Right cardiac atrium (tissue), 5 donors: ENCODE measurements around the gene AGAP2. TPM values are rescaled to one million over a fixed set of nuclear protein-coding genes. Genes with fewer than 3 reads are reported as not detected.

Experiments
- ATAC-seq, 2 donors: fragments of 200-7000 bp; cut with Tn5 transposase; one replicate each; pipeline versions ENCODE4 v1.8.0 to v1.9.1; 2020; ENCODE audit warnings: moderate library complexity in 2 of 2, mild to moderate bottlenecking in 1 of 2
- DNase-seq, 3 donors: peaks; one replicate each; pipeline ENCODE4 v3.0.0-alpha.2; 2020
- H3K27ac ChIP-seq: one replicate; pipeline ENCODE4 v1.5.1; 2013; ENCODE audit warnings: mild to moderate bottlenecking, low read length, control low read depth, moderate library complexity
- H3K27me3 ChIP-seq: one replicate; pipeline ENCODE4 v1.6.1; 2013; ENCODE audit not compliant: control insufficient read depth, insufficient read depth
- H3K4me1 ChIP-seq: one replicate; pipeline ENCODE4 v1.6.1; 2013; ENCODE audit warnings: low read length; ENCODE audit not compliant: control insufficient read depth, insufficient read depth
- H3K4me3 ChIP-seq: one replicate; pipeline ENCODE4 v1.5.1; 2013; ENCODE audit warnings: low read length, control low read depth
- H3K9me3 ChIP-seq: one replicate; pipeline ENCODE4 v1.6.1; 2013; ENCODE audit warnings: low read length; ENCODE audit not compliant: control insufficient read depth
- WGBS: extraction: QIAGEN DNeasy Blood & Tissue Kit; methylation state at CpG from one replicate; pipeline ENCODE4 v1.1.7; 2013; 5-methylcytosine and 5-hydroxymethylcytosine counted together
- intact Hi-C, 4 donors: fragments of 100-400 bp; cut with DNase I; formaldehyde crosslinking; loops; one replicate each; pipeline versions ENCODE4 v1.11.0 to v1.14.0; 2022 to 2023
- long read RNA-seq, 4 donors: library from polyadenylated mRNA; unstranded; transcript quantifications; one replicate each; pipeline ENCODE4 v2.0.0, GENCODE V29; 2020 to 2021
- polyA plus RNA-seq: library from polyadenylated mRNA; stranded (reverse); fragments of 200-250 nt; gene quantifications from one replicate; pipeline ENCODE4 v1.2.3, GENCODE V29; 2013
- total RNA-seq, 4 donors: library from RNA; stranded (reverse); fragmentation: NEBNext Ultra II Directional; extraction: Animal tissue kit (Norgen Biotek cat#: 25700); gene quantifications; one replicate each; pipeline ENCODE4 v1.2.1, GENCODE V29; 2021
- donor health status: healthy with polysubstance abuse.
- donor health status: DM: no; HTN: yes; CAD: no.
- donor health status: DM: no; HTN: no; CAD: no.
- donor health status: DM: no; HTN: yes; CAD: no; lungs with severe emphysema.
- donor health status: DM: yes; HTN: yes; CAD: no.

AGAP2 gene
- total RNA-seq (under 1 TPM; 0.53 to 0.91 (median 0.72) TPM), polyA plus RNA-seq (1.7 TPM)
- long read RNA-seq, donor 1 = 0 reads
- long read RNA-seq, donor 2 = 0 reads
- long read RNA-seq, donor 3 = 0 reads
- long read RNA-seq, donor 4 = 0 reads

GRCh38 chr12:57738661-57739237 lies at the start of gene AGAP2:
Gene AGAP2, minus strand, starts transcription at chr12:57738742. Its CDS starts 496 bp downstream, at chr12:57738246.
- no peaks in the 10 kb centered on the region for H3K9me3 ChIP-seq
- WGBS = 13% methylated on average over 36 of the region's 36 CpGs
- intact Hi-C loops = no loop called here
- peak within 1 kb of the TSS; percentile 40 for H3K4me3 ChIP-seq
- H3K4me1 ChIP-seq = peaks cover 11% of the 10 kb centered on the region
- H3K27me3 ChIP-seq = no peaks in the 10 kb centered on the region
- H3K27ac ChIP-seq = no peak within 1 kb of the TSS
- ATAC-seq (no peak), DNase-seq (no peak)

GRCh38 chr12:57783861-57784260 lies 45.3 kb upstream of the AGAP2 start:
- Histone ChIP-seq H3K27ac (no peak overlapping the region), H3K4me3 (no peak overlapping the region), H3K27me3 (no peaks in the 10 kb centered on the region), H3K4me1 (no peaks in the 10 kb centered on the region), H3K9me3 (no peaks in the 10 kb centered on the region)
- WGBS = 91% methylated on average over 11 of the region's 11 CpGs
- no peak for ATAC-seq
- intact Hi-C loops = no loop called here
- DNase-seq = no peak

GRCh38 chr12:57783466-57783801 lies 44.9 kb upstream of the AGAP2 start:
- Histone ChIP-seq H3K4me1 (no peaks in the 10 kb centered on the region), H3K4me3 (peak overlapping the region; percentile 87), H3K27ac (no peak overlapping the region), H3K9me3 (no peaks in the 10 kb centered on the region), H3K27me3 (no peaks in the 10 kb centered on the region)
- DNase-seq (no peak), ATAC-seq (no peak)
- 85% methylated on average over 12 of the region's 12 CpGs for WGBS
- intact Hi-C loops = no loop called here

- Histone ChIP-seq H3K4me3 (peak within 1 kb of the TSS; percentile 87), H3K27me3 (no peaks in the 10 kb centered on the region), H3K9me3 (no peaks in the 10 kb centered on the region), H3K27ac (peak within 1 kb of the TSS; percentile 32), H3K4me1 (no peaks in the 10 kb centered on the region)
- ATAC-seq (peak; percentile 84 to 92), DNase-seq (peak; percentile 97 to 99 (median 99))
- WGBS = under 1% methylated on average over 45 of the region's 45 CpGs
- intact Hi-C loops = no loop called here
These were observed 44.3 kb upstream of the AGAP2 start, which contains the start of gene TSFM for GRCh38 chr12:57782608-57783465. Gene TSFM, plus strand, starts transcription at chr12:57782787. Its CDS starts 15 bp downstream, at chr12:57782802.

GRCh38 chr12:57782243-57782607 lies 43.7 kb upstream of the AGAP2 start:
- H3K4me3 ChIP-seq = peak overlapping the region; percentile 87
- H3K27me3 ChIP-seq = no peaks in the 10 kb centered on the region
- 23% methylated on average over 4 of the region's 4 CpGs for WGBS
- no peak for ATAC-seq
- no peaks in the 10 kb centered on the region for H3K9me3 ChIP-seq
- intact Hi-C loops = no loop called here
- H3K27ac ChIP-seq = no peak overlapping the region
- H3K4me1 ChIP-seq = no peaks in the 10 kb centered on the region
- no peak for DNase-seq

GRCh38 chr12:57781801-57782200 lies 43.3 kb upstream of the AGAP2 start:
- WGBS = 70% methylated on average over 2 of the region's 2 CpGs

GRCh38 chr12:57781244-57781643 lies 42.7 kb upstream of the AGAP2 start:
- WGBS = 94% methylated on average over 3 of the region's 3 CpGs
- H3K4me1 ChIP-seq = no peaks in the 10 kb centered on the region
- no peaks in the 10 kb centered on the region for H3K9me3 ChIP-seq
- no peak for ATAC-seq
- no peak overlapping the region for H3K4me3 ChIP-seq
- H3K27ac ChIP-seq = no peak overlapping the region
- no peak for DNase-seq
- intact Hi-C loops = no loop called here
- H3K27me3 ChIP-seq = no peaks in the 10 kb centered on the region

More at GRCh38 chr12:57781801-57782200, 43.3 kb upstream of the AGAP2 start:
- DNase-seq (no peak), ATAC-seq (no peak)
- intact Hi-C loops = no loop called here
- no peak overlapping the region for H3K4me3 ChIP-seq
- no peaks in the 10 kb centered on the region for H3K4me1 ChIP-seq
- H3K27me3 ChIP-seq = no peaks in the 10 kb centered on the region
- no peaks in the 10 kb centered on the region for H3K9me3 ChIP-seq
- H3K27ac ChIP-seq = no peak overlapping the region

GRCh38 chr12:57780284-57780897 lies 41.8 kb upstream of the AGAP2 start:
- Histone ChIP-seq H3K27ac (no peak overlapping the region), H3K4me3 (no peak overlapping the region), H3K27me3 (no peaks in the 10 kb centered on the region), H3K9me3 (no peaks in the 10 kb centered on the region), H3K4me1 (no peaks in the 10 kb centered on the region)
- intact Hi-C loops = no loop called here
- DNase-seq = no peak
- no peak for ATAC-seq
- WGBS = 88% methylated on average over 4 of the region's 4 CpGs

GRCh38 chr12:57779736-57780135 lies 41.2 kb upstream of the AGAP2 start:
- WGBS = 50% methylated on average over 1 of the region's 1 CpG
- Histone ChIP-seq H3K27ac (no peak overlapping the region), H3K27me3 (no peaks in the 10 kb centered on the region), H3K4me1 (no peaks in the 10 kb centered on the region), H3K9me3 (no peaks in the 10 kb centered on the region), H3K4me3 (no peak overlapping the region)
- intact Hi-C loops = no loop called here
- ATAC-seq = no peak
- no peak for DNase-seq

GRCh38 chr12:57777911-57778310 lies 39.4 kb upstream of the AGAP2 start:
- ATAC-seq (no peak), DNase-seq (no peak)
- Histone ChIP-seq H3K27ac (no peak overlapping the region), H3K4me1 (no peaks in the 10 kb centered on the region), H3K9me3 (no peaks in the 10 kb centered on the region), H3K4me3 (no peak overlapping the region), H3K27me3 (no peaks in the 10 kb centered on the region)
- intact Hi-C loops = no loop called here
- 95% methylated on average over 7 of the region's 7 CpGs for WGBS

- DNase-seq (no peak), ATAC-seq (no peak)
- WGBS = 89% methylated on average over 7 of the region's 7 CpGs
- no peak overlapping the region for H3K27ac ChIP-seq
- H3K4me1 ChIP-seq = no peaks in the 10 kb centered on the region
- intact Hi-C loops = no loop called here
- no peak overlapping the region for H3K4me3 ChIP-seq
- H3K9me3 ChIP-seq = no peaks in the 10 kb centered on the region
- no peaks in the 10 kb centered on the region for H3K27me3 ChIP-seq
These were observed 38.8 kb upstream of the AGAP2 start for GRCh38 chr12:57777367-57777766.
